ENCODE data around the gene BRAF.
"Not testable (repeated sequence)": the region's sequence is repeated elsewhere in the genome, so short reads cannot be mapped to it uniquely, and the experiment has no call there.

Gene BRAF

DNA sequence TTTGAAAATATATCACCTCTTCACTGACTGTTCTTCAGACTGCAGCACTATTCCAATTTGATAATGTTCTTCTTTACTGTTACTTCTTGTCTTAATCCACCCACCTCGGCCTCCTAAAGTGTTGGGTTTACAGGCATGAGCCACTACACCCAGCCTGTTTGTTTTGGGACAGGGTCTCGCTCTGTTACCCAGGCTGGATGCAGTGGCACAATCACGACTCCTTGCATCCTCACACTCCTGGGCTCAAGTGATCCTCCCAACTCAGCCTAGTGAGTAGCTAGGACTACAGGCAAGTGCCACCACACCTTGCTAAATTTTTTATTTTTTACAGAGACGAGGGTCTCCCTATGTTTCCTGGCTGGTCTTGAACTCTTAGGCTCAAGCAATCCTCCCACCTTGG, 150.4 kb downstream of the BRAF start:
- no peak for DNase-seq (ENCODE audit: low read depth in 2 of 3, low spot score in 2 of 3)

DNA sequence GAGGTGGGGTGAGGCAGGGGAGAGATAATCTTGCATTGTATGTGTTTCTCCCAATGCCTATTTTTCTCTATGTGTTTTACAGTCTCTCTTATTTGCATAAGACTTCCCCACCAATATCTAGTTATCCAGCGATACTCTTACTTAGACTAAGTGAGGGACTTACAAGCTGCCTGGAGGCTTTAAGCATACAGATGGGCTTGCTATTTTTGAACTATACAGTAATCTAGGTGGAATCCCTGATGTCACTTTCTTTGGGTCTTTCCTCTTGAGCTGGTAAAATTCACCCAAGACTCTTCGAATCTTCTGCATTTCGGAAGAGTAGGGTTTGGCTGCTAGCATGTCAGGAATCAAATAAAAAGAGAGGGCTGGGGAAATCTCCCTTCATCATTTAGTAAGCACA, 151.6 kb downstream of the BRAF start:
- DNase-seq (ENCODE audit: low read depth in 2 of 3, low spot score in 2 of 3): no peak

DNA sequence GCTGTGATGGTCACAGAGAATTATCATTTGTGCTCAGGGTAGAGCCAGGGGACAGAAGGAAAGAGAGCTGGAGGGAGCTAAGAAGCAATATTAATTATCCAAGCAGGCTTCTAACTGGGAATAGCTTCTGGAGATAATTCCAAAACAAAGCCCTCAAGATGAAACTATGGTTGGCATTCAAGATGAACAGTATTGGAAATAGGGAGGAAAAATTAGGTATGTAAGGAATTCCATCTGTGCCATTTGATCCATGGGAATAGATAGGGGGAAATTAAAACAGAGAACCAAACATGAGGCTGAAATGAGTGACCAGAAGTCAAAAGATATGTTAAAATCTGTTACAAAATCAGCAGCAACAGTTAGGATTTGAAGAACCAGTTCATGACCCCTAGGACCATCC, 152.9 kb downstream of the BRAF start:
- no peak for DNase-seq (ENCODE audit: low read depth in 2 of 3, low spot score in 2 of 3)

DNA sequence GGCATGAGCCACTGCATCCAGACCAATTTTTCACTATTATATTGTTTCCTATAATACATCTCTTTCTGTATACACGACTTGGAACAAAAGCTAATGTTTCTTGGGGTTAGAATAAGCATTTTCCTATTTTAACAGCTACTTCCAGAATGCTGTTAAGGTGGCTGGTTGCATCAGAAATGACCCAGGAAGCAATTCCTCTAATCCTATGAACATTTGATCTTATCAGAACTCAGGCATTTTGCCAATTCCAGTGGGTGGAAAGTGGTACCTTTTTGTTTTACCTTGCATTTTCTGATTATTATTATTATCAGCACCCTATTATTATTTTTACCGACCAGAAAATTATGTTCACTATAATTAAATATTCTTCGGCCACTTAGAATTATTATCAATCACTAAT, 154.9 kb downstream of the BRAF start:
- no peak for DNase-seq (ENCODE audit: low read depth in 2 of 3, low spot score in 2 of 3)

DNA sequence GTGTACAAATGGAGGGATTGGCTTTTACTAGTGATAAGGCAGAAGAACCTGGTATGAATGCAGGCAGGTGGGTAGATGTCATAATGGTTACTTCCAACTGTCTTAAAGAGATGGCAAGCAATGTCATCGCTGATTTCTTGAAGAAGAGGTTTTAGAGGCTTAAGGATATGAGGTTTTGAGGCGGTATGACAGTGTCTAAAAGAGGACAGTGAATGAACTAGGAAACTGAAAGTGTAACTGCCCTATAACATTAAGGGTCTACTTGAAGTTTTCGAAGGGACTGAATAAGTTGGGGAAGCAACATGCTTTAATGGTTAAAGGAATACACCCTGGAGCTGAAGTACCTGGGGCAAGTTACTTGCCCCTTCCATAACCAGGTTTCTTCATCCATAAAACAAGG, 157.3 kb downstream of the BRAF start:
- DNase-seq (ENCODE audit: low read depth in 2 of 3, low spot score in 2 of 3): no peak

DNA sequence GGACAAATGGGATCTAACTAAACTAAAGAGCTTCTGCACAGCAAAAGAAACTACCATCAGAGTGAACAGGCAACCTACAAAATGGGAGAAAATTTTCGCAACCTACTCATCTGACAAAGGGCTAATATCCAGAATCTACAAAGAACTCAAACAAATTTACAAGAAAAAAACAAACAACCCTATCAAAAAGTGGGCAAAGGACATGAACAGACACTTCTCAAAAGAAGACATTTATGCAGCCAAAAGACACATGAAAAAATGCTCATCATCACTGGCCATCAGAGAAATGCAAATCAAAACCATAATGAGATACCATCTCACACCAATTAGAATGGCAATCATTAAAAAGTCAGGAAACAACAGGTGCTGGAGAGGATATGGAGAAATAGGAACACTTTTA, 159.3 kb downstream of the BRAF start:
- DNase-seq (ENCODE audit: low read depth in 2 of 3, low spot score in 2 of 3): not testable (repeated sequence)

DNA sequence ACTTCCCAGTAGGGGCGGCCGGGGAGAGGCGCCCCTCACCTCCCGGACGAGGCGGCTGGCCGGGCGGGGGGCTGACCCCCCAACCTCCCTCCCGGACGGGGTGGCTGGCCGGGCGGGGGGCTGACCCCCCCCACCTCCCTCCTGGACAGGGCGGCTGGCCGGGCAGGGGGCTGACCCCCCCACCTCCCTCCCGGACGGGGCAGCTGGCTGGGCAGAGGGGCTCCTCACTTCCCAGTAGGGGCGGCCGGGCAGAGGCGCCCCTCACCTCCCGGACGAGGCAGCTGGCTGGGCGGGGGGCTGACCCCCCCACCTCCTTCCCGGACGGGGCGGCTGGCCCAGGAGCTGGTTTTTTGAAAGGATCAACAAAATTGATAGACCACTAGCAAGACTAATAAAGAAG, 161.6 kb downstream of the BRAF start:
- DNase-seq (ENCODE audit: low read depth in 2 of 3, low spot score in 2 of 3): not testable (repeated sequence)

DNA sequence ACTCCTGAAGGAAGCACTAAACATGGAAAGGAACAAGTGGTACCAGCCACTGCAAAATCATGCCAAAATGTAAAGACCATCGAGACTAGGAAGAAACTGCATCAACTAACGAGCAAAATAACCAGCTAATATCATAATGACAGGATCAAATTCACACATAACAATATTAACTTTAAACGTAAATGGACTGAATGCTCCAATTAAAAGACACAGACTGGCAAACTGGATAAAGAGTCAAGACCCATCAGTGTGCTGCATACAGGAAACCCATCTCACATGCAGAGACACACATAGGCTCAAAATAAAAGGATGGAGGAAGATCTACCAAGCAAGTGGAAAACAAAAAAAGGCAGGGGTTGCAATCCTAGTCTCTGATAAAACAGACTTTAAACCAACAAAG, 163.4 kb downstream of the BRAF start:
- not testable (repeated sequence) for DNase-seq (ENCODE audit: low read depth in 2 of 3, low spot score in 2 of 3)

DNA sequence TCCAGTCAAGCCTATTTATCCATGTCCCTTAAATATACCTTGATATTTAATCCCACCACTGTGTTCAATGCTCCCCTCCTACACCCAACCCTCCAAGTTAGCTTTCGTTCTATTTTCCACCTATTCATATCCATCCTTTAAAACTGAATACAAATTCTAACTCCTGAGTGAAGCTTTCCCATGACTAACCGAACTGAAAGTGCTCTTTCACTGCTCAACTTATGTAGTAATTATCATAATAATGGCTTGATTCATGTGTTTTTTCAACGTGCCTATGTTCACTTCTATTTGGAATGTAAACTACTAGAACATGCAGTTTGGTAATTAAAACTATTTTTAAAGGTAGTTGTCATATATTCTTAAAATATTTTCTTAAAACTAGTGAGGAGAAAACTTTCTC, 170.2 kb downstream of the BRAF start:
- DNase-seq (ENCODE audit: low read depth in 2 of 3, low spot score in 2 of 3): no peak

DNA sequence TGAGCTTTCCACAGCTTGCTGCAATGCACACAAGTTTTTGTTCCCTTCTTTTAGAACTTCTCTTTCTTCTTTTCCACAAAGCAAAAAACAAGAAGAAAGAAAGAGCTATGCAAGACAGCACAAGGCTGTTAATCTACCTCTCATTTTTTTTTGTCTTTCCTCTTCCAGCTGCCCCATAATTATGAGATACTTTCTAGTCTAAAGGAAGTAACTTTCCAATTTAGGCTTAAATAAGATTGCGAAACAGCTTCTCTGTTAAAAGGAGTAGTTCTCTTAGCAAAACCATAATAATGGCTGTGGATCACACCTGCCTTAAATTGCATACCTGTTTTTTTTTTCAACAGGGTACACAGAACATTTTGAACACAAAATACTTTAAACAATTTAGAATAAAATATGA, 172.2 kb downstream of the BRAF start:
- no peak for DNase-seq (ENCODE audit: low read depth in 2 of 3, low spot score in 2 of 3)

DNA sequence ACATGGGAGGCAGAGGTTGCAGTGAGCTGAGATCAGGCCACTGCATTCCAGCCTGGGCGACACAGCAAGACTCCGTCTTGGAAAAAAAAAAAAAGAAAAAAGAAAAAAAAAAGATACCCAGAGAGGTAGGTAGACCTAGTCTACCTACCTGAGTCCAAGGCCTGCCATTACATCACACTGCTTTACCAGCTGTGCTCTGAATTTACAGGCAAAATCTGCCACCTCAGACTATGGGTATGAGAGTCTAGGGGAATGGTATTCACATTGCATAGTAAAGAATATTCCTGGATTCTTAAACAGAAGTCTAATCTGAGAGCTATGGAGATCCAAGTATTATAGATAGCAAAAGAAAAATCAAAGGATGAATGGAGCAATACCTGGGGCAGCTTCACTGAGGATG, 178.0 kb downstream of the BRAF start:
- DNase-seq (ENCODE audit: low read depth in 2 of 3, low spot score in 2 of 3): no peak

DNA sequence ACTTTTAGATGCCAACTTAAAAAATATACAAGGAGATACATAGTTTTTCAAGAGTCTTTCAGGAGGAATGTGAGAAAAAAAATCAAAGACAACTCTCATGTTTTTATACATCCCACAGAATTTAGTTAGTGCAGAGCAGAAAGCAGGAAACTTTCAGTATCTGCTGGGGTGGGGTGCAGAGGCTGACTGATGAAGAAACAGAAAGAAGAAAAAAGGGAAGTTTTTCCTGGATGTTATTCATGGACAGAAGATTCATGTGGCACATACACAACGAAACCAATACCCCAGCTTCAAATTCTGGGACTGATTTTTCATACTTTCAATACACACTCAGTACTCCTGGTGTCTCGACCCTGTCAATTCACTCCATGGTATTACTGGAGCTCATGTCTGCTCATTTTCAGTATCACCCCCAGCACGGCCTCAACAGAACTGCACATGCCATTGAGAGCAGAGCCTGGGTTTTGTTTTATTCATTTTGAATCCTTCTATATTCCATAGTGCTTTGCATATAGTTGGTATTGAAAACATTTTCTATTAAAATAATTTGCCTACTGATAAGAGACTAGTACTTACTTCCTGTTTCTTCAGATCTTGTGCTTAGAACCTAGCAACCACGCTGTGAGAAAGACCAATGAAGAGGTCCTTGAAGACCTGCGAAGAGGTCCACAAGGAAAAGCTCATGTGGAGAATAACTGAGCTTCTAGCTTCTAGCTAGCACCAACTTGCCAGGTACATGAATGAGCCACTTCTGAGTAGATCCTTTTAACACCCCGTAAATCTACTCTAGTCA, 179.3 kb downstream of the BRAF start:
- DNase-seq (ENCODE audit: low read depth in 2 of 3, low spot score in 2 of 3): no peak

DNA sequence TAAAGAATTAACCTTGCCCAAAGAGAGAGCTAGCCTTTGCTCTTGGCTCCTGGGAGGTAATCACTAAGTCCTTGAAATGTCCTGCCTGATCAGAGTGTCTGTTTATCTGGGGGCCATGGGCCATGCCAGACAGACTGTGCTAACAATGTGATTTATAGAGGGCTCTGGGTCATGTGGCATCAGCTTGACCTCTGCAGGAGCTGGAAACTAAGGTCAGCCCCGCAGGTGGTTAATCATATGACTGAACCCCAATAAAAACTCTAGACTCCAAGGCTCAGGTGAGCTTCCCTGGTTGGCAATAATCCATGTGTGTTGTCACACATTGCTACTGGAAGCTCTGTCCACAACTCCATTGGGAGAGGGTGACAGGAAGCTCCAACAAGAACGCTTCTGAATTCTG, 180.7 kb downstream of the BRAF start:
- DNase-seq (ENCODE audit: low read depth in 2 of 3, low spot score in 2 of 3): no peak

DNA sequence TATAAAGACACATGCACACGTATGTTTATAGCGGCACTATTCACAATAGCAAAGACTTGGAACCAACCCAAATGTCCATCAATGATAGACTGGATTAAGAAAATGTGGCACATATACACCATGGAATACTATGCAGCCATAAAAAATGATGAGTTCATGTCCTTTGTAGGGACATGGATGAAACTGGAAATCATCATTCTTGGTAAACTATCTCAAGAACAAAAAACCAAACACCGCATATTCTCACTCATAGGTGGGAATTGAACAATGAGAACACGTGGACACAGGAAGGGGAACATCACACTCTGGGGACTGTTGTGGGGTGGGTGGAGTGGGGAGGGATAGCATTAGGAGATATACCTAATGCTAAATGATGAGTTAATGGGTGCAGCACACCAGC, 181.5 kb downstream of the BRAF start:
- DNase-seq (ENCODE audit: low read depth in 2 of 3, low spot score in 2 of 3): not testable (repeated sequence)

DNA sequence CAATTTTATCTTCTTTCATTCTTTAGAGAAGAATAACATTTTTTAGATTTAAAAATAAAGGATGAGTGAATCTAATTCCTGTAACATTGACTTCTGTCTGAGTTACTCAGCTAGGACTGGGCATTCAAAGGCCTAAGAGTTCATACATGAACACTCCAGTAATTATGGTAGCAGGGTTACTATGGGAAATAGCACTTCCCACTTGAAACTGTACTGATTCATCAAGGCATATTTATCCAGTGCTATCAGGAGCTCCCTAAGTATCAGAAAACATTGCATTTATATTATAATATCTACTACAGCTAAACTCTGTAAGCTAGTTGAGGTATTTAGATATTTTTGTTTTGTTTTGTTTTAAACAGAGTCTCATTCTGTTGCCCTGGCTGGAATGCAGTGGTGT, 186.4 kb downstream of the BRAF start:
- DNase-seq (ENCODE audit: low read depth in 2 of 3, low spot score in 2 of 3): no peak

DNA sequence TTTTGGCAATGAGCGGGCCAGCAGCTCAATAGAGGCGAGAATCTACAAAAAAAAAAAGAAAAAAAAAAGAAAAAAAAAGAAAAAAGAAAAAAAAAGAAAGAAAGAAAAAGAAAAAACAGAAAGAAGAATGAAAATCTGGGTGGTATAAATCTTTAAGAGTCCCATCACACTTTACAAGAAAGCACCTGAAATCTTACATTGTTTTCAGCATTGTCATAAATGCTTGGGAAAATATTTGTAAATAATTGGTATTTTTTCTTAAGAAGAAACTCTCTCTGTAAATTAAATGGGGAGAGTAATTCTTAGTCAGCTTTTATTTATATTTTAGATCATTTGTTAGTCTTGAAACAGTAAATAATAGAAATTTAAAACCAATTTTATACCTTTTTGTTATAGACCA, 190.0 kb downstream of the BRAF start:
- DNase-seq (ENCODE audit: low read depth in 2 of 3, low spot score in 2 of 3): no peak

DNA sequence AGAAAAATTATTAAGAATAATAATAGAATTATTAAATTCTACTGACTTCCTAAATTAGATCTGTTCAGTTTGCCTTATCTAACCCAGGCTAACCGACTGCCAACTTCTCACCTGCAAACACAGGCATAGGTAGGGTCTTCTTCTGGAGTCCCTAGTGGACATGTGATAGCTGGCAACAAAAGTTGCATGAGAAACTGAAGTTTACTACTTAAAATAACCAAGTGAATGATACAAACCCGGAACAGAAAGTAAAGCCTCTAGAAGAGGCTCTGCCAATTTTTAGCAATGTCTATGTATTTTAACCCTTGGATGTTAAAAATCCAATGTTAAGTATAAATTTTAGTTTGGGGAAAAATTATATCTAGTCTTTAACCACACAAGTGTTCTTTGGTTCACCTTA, 190.6 kb downstream of the BRAF start:
- DNase-seq (ENCODE audit: low read depth in 2 of 3, low spot score in 2 of 3): no peak

DNA sequence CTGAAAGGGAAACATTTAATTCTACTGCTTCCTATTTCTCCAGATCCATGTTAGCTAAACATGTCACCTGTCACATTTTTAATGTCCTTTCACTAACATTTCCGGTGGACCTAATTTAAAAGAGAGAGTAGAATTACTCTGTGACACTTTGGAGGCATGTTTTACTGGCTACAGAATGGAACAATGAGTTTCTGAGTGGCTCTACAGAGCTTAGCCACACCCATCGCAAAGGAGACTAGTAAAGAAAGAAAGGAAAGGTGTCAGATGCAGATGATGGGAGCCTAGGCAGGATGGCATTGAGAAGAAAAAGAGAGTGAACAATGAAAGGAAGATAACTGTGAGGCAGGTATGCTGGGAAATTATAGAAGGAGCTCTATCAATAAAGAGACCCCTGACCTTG, 192.3 kb downstream of the BRAF start:
- DNase-seq (ENCODE audit: low read depth in 2 of 3, low spot score in 2 of 3): no peak

DNA sequence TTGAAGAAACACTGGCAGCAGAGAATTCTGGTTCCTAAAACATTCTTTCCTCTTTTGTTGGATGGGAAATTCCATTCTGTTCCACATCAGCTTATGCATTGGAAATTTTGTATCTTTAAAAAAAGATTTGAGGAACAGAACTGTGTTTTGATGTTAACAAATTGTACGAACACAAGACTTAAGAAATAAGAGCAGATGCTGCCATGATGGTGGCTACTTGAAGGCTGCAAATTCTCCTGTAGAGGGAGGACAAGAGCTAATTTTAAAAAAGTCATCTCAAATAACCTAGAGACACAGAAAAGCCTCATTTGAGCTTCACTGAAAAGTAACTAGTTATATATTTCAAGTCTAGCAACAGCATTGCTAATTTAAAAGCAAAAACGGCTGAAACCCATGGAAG, 198.4 kb downstream of the BRAF start:
- no peak for DNase-seq (ENCODE audit: low read depth in 2 of 3, low spot score in 2 of 3)

DNA sequence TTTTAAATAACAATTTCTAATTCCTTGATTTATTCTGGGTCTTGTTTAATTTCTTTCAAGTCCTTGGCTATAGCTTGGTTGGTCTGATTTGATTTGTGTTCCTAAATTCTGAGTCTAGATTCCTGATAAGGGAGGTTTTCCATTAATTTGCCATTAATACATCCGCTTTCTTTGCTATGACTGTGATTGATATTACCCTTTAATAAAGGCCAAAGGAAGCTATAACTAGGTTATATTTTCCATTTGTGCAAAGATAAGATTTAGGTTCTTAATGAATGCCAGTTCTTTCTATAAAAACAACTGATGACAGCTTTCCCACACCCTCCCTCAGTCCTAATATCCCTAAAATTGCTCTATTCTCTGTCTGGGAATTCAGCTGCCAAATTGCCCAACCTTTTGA, 200.0 kb downstream of the BRAF start:
- DNase-seq (ENCODE audit: low read depth in 2 of 3, low spot score in 2 of 3): no peak

DNA sequence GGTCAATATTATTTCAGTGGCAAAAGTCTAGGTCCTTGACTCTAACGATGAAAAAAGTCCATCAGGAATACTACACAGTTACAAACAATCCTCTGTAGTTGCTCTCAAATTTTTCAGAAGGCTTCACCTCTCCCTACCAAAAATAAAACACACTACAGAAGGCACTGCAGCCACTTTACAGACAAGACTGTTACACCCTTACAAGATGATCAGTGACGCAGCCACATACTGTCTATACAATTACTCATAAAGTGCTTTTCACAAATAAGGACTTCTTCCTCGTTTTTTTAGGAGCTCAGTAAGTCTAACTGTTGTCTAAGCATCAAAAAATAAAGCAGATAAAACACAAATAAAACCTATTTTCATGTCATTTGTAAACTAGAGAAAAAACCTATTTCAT, 201.2 kb downstream of the BRAF start:
- no peak for DNase-seq (ENCODE audit: low read depth in 2 of 3, low spot score in 2 of 3)

DNA sequence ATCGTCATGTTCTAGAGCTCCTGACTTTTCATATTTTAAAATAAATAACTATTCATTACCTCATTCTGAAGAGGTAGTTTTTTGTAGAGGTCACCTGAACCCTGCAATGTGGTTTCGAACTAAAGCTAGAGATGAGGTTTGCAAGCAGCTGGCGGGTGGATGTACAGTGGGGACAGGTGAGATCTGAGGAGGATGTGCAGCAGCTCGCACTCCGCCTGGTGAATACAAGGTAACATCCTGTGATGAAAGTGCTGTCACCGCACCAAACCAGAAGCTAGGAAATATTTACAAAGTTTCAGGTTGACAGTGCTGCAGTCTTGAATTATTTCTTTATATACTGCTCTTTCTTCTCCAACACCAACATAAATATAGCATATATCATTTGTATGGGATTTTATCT, 201.7 kb downstream of the BRAF start:
- no peak for DNase-seq (ENCODE audit: low read depth in 2 of 3, low spot score in 2 of 3)

DNA sequence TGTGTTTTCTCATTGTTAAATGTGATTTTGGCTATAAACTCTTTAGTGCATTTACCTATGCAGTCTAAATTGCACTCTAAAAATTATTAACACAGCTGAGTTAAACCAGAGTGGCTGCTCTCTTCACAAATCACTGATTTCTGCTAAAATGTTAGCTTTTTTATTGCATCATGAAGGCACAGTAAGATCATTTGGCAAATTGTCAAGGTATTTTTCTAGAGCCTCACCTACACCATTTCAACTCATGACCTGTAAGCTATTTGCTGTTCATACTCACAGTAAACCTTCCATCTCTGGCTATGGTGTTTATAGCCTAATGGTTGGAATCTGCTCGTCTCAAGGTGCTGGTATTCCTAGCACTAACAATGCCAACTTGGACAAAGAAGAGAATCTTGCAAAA, 202.5 kb downstream of the BRAF start:
- no peak for DNase-seq (ENCODE audit: low read depth in 2 of 3, low spot score in 2 of 3)

DNA sequence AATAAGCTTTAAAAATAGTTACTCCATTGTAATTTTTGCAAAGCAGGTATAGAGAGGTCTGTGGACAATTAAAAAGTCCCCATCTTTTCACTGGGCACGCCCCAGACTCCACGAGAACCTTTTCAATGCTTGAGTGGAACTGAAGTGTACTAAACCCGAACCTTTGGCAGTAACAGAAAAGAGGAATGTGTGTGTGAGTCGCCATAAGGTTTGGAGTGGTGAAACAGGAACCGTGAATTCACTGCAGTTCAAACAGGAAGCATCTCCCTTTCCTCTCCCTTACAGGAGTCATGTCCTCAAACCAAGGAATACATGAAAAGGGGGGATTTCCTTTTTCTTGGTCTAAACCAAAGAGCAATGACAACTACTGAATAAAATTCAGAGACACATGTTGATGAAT, 205.0 kb downstream of the BRAF start:
- no peak for DNase-seq (ENCODE audit: low read depth in 2 of 3, low spot score in 2 of 3)

Measured in activated CD8-positive, alpha-beta memory T cell treated with anti-CD3 and anti-CD28 coated beads for 48 hours (primary cell).